Left lung (tissue), 10 donors: Measurements from ENCODE around the gene TRRAP. TPM values are rescaled to one million over a fixed set of nuclear protein-coding genes. Genes with fewer than 3 reads are reported as not detected.

ENCODE experiments used
- ATAC-seq: fragments of 200-7000 bp; cut with Tn5 transposase; one replicate; pipeline ENCODE4 v1.9.1; 2020; ENCODE audit warnings: moderate library complexity
- DNase-seq, 4 donors: peaks; one replicate each; pipeline ENCODE4 v3.0.0-alpha.2; 2013 to 2020
- H3K27ac ChIP-seq, 2 donors: fragments of 200-600 bp; sonication (generic) in 1 of 2; one replicate each; pipeline versions ENCODE4 v1.5.0 to v1.8.0; 2020 to 2021
- H3K27me3 ChIP-seq, 2 donors: fragments of 200-600 bp; sonication (generic) in 1 of 2; one replicate each; pipeline versions ENCODE4 v1.5.0 to v1.8.0; 2020 to 2021
- H3K36me3 ChIP-seq, 2 donors: fragments of 200-600 bp; sonication (generic) in 1 of 2; one replicate each; pipeline versions ENCODE4 v1.5.0 to v1.8.0; 2020 to 2021
- H3K4me1 ChIP-seq, 2 donors: fragments of 200-600 bp; one replicate each; pipeline ENCODE4 v1.8.0; 2021
- H3K4me3 ChIP-seq, 2 donors: fragments of 200-600 bp; sonication (generic) in 1 of 2; one replicate each; pipeline versions ENCODE4 v1.5.0 to v1.8.0; 2020 to 2021; ENCODE audit warnings: mild to moderate bottlenecking in 1 of 2
- H3K9me3 ChIP-seq, 2 donors: fragments of 200-600 bp; sonication (generic) in 1 of 2; one replicate each; pipeline versions ENCODE4 v1.5.0 to v1.8.0; 2020 to 2021
- intact Hi-C, 2 donors: fragments of 100-400 bp; cut with DNase I; formaldehyde crosslinking; loops; one replicate each; pipeline versions ENCODE4 v1.11.2 to v1.14.2; 2022
- microRNA-seq, 2 donors: library from miRNA; unstranded; fragments of <30 nt; microRNA quantifications; one replicate each; pipeline ENCODE4, GENCODE V29; 2019
- polyA plus RNA-seq, 6 donors: library from polyadenylated mRNA; unstranded; fragments of 120-200 nt; gene quantifications; one replicate each; pipeline ENCODE4 v1.2.1, GENCODE V29; 2013; ENCODE audit not compliant: insufficient read length in 6 of 6
- total RNA-seq, 2 donors: library from RNA; stranded (reverse); fragmentation: NEBNext Ultra II Directional; extraction: Animal tissue kit (Norgen Biotek cat#: 25700); gene quantifications; one replicate each; pipeline ENCODE4 v1.2.1, GENCODE V29; 2021
- TF ChIP-seq, protein P1 (sequence below), 2 donors: fragments of 200-600 bp; sonication (generic) in 1 of 2; IDR thresholded peaks; one replicate each; pipeline versions ENCODE4 v1.5.0 to v1.8.0; 2021; ENCODE audit warnings: antibody characterized with exemption in 2 of 2
- donor health status: DM: no; HTN: yes; CAD: no.
- donor health status: DM: no; HTN: no; CAD: no.

TRRAP gene
- total and polyA plus RNA-seq, 8 donors, result 32.5 to 40.5 (median 38.2) TPM

GRCh38 chr7:99050971-99051370, 172.6 kb downstream of the TRRAP start:
- no peaks in the 10 kb centered on the region for H3K4me1 ChIP-seq
- no peaks in the 10 kb centered on the region for H3K27me3 ChIP-seq
- ATAC-seq (no peak), DNase-seq (no peak)
- peaks cover 0 to 100% of the 10 kb centered on the region in 2 donors for H3K36me3 ChIP-seq
- no peak overlapping the region for H3K4me3 ChIP-seq
- intact Hi-C loops, result no loop called here
- H3K27ac ChIP-seq, result no peak overlapping the region
- TF ChIP-seq, protein P1, sequence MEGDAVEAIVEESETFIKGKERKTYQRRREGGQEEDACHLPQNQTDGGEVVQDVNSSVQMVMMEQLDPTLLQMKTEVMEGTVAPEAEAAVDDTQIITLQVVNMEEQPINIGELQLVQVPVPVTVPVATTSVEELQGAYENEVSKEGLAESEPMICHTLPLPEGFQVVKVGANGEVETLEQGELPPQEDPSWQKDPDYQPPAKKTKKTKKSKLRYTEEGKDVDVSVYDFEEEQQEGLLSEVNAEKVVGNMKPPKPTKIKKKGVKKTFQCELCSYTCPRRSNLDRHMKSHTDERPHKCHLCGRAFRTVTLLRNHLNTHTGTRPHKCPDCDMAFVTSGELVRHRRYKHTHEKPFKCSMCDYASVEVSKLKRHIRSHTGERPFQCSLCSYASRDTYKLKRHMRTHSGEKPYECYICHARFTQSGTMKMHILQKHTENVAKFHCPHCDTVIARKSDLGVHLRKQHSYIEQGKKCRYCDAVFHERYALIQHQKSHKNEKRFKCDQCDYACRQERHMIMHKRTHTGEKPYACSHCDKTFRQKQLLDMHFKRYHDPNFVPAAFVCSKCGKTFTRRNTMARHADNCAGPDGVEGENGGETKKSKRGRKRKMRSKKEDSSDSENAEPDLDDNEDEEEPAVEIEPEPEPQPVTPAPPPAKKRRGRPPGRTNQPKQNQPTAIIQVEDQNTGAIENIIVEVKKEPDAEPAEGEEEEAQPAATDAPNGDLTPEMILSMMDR (IDR thresholded peaks at IDR 0.05), result no peak
- no peaks in the 10 kb centered on the region for H3K9me3 ChIP-seq

GRCh38 chr7:99054781-99055180, 176.4 kb downstream of the TRRAP start:
- H3K27ac ChIP-seq, result no peak overlapping the region
- H3K4me1 ChIP-seq, result no peaks in the 10 kb centered on the region
- ATAC-seq, result no peak
- peaks cover 0 to 97% of the 10 kb centered on the region in 2 donors for H3K36me3 ChIP-seq
- H3K4me3 ChIP-seq, result no peak overlapping the region
- no peaks in the 10 kb centered on the region for H3K27me3 ChIP-seq
- intact Hi-C loops, result no loop called here
- no peaks in the 10 kb centered on the region for H3K9me3 ChIP-seq
- TF ChIP-seq, protein P1 (IDR thresholded peaks at IDR 0.05), result no peak
- DNase-seq, result no peak

GRCh38 chr7:99061001-99061776, 182.9 kb downstream of the TRRAP start:
- H3K36me3 ChIP-seq, result peaks cover 0 to 40% of the 10 kb centered on the region in 2 donors
- ATAC-seq (no peak), DNase-seq (no peak)
- no peak overlapping the region for H3K4me3 ChIP-seq
- no peak overlapping the region for H3K27ac ChIP-seq
- TF ChIP-seq, protein P1 (IDR thresholded peaks at IDR 0.05), result no peak
- intact Hi-C loops, result no loop called here
- H3K4me1 ChIP-seq, result no peaks in the 10 kb centered on the region
- no peaks in the 10 kb centered on the region for H3K27me3 ChIP-seq
- H3K9me3 ChIP-seq, result no peaks in the 10 kb centered on the region

Small RNA genes lying within 50 kb of the gene (microRNA-seq; reads per million reads assigned to microRNA genes)
- gene MIR3609, result 1.2 to 2.0 reads per million in 2 donors

Other genes starting within 250 kb of the TRRAP start
- gene TMEM130, start 8.5 kb upstream of the TRRAP start, total RNA-seq, result 1 to 10 TPM in 1 of 2 donors, under 1 TPM in 1; 0.81 to 1.5 TPM
- under 1 TPM; 0.17 to 0.60 (median 0.27) TPM for gene TMEM130, start 8.5 kb upstream of the TRRAP start, polyA plus RNA-seq